ENCODE measurements around the gene METTL25. TPM values are rescaled to one million over a fixed set of nuclear protein-coding genes. Genes with fewer than 3 reads are reported as not detected.

The METTL25 gene
- polyA plus RNA-seq, 2 of the 4 experiments (the other 2 are of a cell fraction): 3.8 to 6.3 TPM

DNA sequence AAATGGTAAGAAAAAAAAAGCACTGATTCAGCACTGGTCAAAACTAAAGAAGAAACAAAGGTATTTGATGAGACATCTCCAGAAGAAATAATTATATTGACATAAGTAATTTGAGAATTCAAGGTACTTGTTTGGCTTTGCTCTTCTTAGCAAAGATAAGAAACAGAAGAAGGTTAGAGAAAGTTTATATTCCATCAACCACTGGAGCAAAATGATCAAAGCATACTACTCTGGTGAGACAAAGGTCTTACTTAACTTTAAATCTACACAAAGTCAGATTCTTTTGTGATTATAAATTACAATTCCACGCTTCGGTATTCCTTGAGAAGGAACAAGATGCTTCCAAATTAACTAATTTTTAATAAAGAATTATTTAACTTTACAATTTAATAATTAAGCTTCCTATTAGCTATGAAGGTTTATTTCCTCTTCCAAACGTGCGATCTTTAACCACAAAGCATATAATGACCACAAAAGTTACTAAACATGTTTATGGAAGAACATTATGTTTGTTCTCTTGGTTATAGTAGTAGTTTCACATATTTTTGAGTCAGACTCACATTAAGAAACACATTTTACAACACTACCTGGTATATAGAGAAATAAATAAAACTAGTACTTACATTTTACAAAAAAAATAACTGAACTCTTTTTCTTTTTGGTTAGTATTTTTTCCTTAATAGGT, 53.4 kb downstream of the METTL25 start:
- H3K27ac ChIP-seq: no peak overlapping the region
- no peak for ATAC-seq
- CTCF ChIA-PET: no interaction called here
- no peak for DNase-seq (ENCODE audit: low read depth in 1 of 2, low spot score in 1 of 2)
- no peaks in the 10 kb centered on the region for H3K9me3 ChIP-seq
- POLR2A ChIA-PET: no interaction called here
- FAIRE-seq: peak; percentile 70
- no peak overlapping the region for H3K4me3 ChIP-seq
- H3K4me2 ChIP-seq: peak overlapping the region; percentile 16; the same call in 1 of the 3 replicates
- TF ChIP-seq HOXB5 (CRISPR knock-in tag; IDR thresholded peaks at IDR 0.05) (no peak), TFCP2L1 (CRISPR knock-in tag; IDR thresholded peaks at IDR 0.05) (no peak), RCOR1 (IDR thresholded peaks at IDR 0.05; ENCODE audit: low read depth, low read length) (no peak), HOXB13 (CRISPR knock-in tag; IDR thresholded peaks at IDR 0.05; ENCODE audit: low read depth) (no peak), KDM5A (IDR thresholded peaks at IDR 0.05) (no peak), SMC3 (IDR thresholded peaks at IDR 0.05) (no peak)
- TF ChIP-seq, protein P1, sequence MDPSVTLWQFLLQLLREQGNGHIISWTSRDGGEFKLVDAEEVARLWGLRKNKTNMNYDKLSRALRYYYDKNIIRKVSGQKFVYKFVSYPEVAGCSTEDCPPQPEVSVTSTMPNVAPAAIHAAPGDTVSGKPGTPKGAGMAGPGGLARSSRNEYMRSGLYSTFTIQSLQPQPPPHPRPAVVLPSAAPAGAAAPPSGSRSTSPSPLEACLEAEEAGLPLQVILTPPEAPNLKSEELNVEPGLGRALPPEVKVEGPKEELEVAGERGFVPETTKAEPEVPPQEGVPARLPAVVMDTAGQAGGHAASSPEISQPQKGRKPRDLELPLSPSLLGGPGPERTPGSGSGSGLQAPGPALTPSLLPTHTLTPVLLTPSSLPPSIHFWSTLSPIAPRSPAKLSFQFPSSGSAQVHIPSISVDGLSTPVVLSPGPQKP (IDR thresholded peaks at IDR 0.05; ENCODE audit: low read depth, low read length): no peak
- TF ChIP-seq, protein P2, sequence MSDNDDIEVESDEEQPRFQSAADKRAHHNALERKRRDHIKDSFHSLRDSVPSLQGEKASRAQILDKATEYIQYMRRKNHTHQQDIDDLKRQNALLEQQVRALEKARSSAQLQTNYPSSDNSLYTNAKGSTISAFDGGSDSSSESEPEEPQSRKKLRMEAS (IDR thresholded peaks at IDR 0.05): no peak
- TF ChIP-seq, protein P3, sequence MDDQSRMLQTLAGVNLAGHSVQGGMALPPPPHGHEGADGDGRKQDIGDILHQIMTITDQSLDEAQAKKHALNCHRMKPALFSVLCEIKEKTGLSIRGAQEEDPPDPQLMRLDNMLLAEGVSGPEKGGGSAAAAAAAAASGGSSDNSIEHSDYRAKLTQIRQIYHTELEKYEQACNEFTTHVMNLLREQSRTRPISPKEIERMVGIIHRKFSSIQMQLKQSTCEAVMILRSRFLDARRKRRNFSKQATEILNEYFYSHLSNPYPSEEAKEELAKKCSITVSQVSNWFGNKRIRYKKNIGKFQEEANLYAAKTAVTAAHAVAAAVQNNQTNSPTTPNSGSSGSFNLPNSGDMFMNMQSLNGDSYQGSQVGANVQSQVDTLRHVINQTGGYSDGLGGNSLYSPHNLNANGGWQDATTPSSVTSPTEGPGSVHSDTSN (IDR thresholded peaks at IDR 0.05): no peak
- 76% methylated on average over 4 of the region's 4 CpGs for WGBS (ENCODE audit: missing lambda C conversion rate)
- no peaks in the 10 kb centered on the region for H3K4me1 ChIP-seq

DNA sequence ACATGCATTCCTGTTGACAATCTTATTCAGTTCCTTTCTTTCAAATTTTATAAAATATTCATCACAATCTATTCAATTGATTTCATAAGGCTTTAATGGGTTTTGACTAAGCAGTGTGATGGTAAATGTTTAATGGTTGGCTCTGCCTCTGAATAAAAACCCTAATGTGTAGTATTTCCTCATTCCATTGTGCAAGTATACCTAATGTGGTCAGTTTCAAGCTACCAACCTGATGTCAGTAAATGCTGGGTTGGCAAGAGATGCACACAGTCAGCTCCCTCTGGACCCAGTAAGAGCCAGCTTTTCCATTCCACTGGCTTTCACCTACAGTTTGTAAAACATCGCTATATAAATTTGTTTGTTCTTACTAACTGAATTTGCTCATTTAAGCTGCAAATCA, 53.9 kb downstream of the METTL25 start:
- POLR2A ChIA-PET: no interaction called here
- H3K27ac ChIP-seq: no peak overlapping the region
- H3K9me3 ChIP-seq: no peaks in the 10 kb centered on the region
- no peaks in the 10 kb centered on the region for H3K4me1 ChIP-seq
- FAIRE-seq (no peak), DNase-seq (ENCODE audit: low read depth in 1 of 2, low spot score in 1 of 2) (peak in 1 of 2 experiments; percentile 3), ATAC-seq (no peak)
- TF ChIP-seq POLR2A (IDR thresholded peaks at IDR 0.05; ENCODE audit: low read length) (no peak), FOSL2 (IDR thresholded peaks at IDR 0.05) (no peak), FOSL2 (CRISPR knock-in tag; IDR thresholded peaks at IDR 0.05) (no peak), KDM1A (IDR thresholded peaks at IDR 0.05; ENCODE audit: low read depth) (no peak), SREBF2 (IDR thresholded peaks at IDR 0.05) (no peak), HDAC2 (IDR thresholded peaks at IDR 0.05) (no peak), ZFP36 (IDR thresholded peaks at IDR 0.05; ENCODE audit: borderline replicate concordance, partially characterized antibody) (no peak), CBX8 (IDR thresholded peaks at IDR 0.05) (no peak)
- TF ChIP-seq, protein P4, sequence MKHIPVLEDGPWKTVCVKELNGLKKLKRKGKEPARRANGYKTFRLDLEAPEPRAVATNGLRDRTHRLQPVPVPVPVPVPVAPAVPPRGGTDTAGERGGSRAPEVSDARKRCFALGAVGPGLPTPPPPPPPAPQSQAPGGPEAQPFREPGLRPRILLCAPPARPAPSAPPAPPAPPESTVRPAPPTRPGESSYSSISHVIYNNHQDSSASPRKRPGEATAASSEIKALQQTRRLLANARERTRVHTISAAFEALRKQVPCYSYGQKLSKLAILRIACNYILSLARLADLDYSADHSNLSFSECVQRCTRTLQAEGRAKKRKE (CRISPR knock-in tag; IDR thresholded peaks at IDR 0.05; ENCODE audit: low read depth): no peak
- TF ChIP-seq, protein P3 (IDR thresholded peaks at IDR 0.05): no peak
- TF ChIP-seq, protein P5, sequence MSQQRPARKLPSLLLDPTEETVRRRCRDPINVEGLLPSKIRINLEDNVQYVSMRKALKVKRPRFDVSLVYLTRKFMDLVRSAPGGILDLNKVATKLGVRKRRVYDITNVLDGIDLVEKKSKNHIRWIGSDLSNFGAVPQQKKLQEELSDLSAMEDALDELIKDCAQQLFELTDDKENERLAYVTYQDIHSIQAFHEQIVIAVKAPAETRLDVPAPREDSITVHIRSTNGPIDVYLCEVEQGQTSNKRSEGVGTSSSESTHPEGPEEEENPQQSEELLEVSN (IDR thresholded peaks at IDR 0.05; ENCODE audit: borderline replicate concordance, low read depth): no peak
- H3K4me3 ChIP-seq: no peak overlapping the region
- CTCF ChIA-PET: no interaction called here
- no peak overlapping the region for H3K4me2 ChIP-seq
- WGBS (ENCODE audit: missing lambda C conversion rate): 93% methylated on average over 1 of the region's 1 CpG

DNA sequence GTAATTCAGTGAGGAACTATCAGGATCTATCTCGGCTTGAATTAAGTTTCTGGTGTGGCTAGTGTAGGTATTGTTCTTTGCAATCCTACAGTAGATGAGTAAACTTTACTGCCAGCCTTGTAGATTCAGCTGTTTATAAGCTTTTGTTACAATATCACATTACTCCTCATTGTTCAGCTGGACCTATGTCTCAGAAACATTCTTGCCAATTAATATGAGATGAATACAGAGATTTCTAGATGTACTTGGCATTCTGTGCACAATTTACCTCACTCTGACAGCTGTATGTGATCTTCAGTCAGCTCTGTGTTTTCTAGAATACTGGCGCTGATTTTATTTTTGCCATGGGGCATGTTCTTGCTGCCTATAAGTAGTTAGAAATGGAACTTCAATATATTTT, 55.7 kb downstream of the METTL25 start:
- POLR2A ChIA-PET: no interaction called here
- Histone ChIP-seq H3K4me2 (no peak overlapping the region), H3K4me1 (no peaks in the 10 kb centered on the region), H3K9me3 (no peaks in the 10 kb centered on the region), H3K4me3 (no peak overlapping the region), H3K27ac (no peak overlapping the region)
- 76% methylated on average over 2 of the region's 2 CpGs for WGBS (ENCODE audit: missing lambda C conversion rate)
- no peak for ATAC-seq
- CTCF ChIA-PET: no interaction called here
- FAIRE-seq: no peak
- no peak for DNase-seq (ENCODE audit: low read depth in 1 of 2, low spot score in 1 of 2)
- TF ChIP-seq MYC (IDR thresholded peaks at IDR 0.05; ENCODE audit: borderline replicate concordance, low read length): no peak
- no peak for TF ChIP-seq RNF2 (IDR thresholded peaks at IDR 0.05; ENCODE audit: borderline replicate concordance, low read depth)
- TF ChIP-seq, protein P6, sequence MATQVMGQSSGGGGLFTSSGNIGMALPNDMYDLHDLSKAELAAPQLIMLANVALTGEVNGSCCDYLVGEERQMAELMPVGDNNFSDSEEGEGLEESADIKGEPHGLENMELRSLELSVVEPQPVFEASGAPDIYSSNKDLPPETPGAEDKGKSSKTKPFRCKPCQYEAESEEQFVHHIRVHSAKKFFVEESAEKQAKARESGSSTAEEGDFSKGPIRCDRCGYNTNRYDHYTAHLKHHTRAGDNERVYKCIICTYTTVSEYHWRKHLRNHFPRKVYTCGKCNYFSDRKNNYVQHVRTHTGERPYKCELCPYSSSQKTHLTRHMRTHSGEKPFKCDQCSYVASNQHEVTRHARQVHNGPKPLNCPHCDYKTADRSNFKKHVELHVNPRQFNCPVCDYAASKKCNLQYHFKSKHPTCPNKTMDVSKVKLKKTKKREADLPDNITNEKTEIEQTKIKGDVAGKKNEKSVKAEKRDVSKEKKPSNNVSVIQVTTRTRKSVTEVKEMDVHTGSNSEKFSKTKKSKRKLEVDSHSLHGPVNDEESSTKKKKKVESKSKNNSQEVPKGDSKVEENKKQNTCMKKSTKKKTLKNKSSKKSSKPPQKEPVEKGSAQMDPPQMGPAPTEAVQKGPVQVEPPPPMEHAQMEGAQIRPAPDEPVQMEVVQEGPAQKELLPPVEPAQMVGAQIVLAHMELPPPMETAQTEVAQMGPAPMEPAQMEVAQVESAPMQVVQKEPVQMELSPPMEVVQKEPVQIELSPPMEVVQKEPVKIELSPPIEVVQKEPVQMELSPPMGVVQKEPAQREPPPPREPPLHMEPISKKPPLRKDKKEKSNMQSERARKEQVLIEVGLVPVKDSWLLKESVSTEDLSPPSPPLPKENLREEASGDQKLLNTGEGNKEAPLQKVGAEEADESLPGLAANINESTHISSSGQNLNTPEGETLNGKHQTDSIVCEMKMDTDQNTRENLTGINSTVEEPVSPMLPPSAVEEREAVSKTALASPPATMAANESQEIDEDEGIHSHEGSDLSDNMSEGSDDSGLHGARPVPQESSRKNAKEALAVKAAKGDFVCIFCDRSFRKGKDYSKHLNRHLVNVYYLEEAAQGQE (IDR thresholded peaks at IDR 0.05): no peak
- no peak for TF ChIP-seq NPAS2 (CRISPR knock-in tag; IDR thresholded peaks at IDR 0.05; ENCODE audit: borderline replicate concordance)
- TF ChIP-seq CBX8 (IDR thresholded peaks at IDR 0.05): no peak
- no peak for TF ChIP-seq NR3C1 (IDR thresholded peaks at IDR 0.05)
- TF ChIP-seq ESRRA (IDR thresholded peaks at IDR 0.05; ENCODE audit: borderline replicate concordance, low read length): no peak

Data from A549 (cell line).